DOHH2 (cell line): ENCODE measurements around the gene EHMT1.

Source experiments
- H3F3A ChIP-seq: fragments of 200-600 bp; sonication (generic), shearing (Covaris generic); 2 replicates; pipeline ENCODE4 v1.6.0; 2016; ENCODE audit warnings: antibody characterized with exemption, mild to moderate bottlenecking; ENCODE audit not compliant: control insufficient read depth, insufficient read depth
- H3K27ac ChIP-seq: fragments of 200-600 bp; sonication (generic); 2 replicates; pipeline ENCODE4 v1.5.1; 2014; ENCODE audit warnings: low read depth, mild to moderate bottlenecking, low read length, moderate library complexity
- H3K27me3 ChIP-seq: fragments of 200-600 bp; sonication (generic); 2 replicates; pipeline ENCODE4 v1.6.1; 2014; ENCODE audit warnings: mild to moderate bottlenecking, low read length, mixed read lengths; ENCODE audit not compliant: control insufficient read depth
- H3K36me3 ChIP-seq: fragments of 200-600 bp; sonication (generic); 2 replicates; pipeline ENCODE4 v1.6.1; 2014; ENCODE audit warnings: mild to moderate bottlenecking, low read length, moderate library complexity, mixed read lengths; ENCODE audit not compliant: control insufficient read depth
- H3K4me1 ChIP-seq: fragments of 200-600 bp; sonication (generic); 2 replicates; pipeline ENCODE4 v1.6.1; 2014; ENCODE audit warnings: mild to moderate bottlenecking, low read length, mixed read lengths; ENCODE audit not compliant: control insufficient read depth
- H3K4me2 ChIP-seq: fragments of 200-600 bp; sonication (generic); 2 replicates; pipeline ENCODE4 v1.6.0; 2014; ENCODE audit warnings: mild to moderate bottlenecking, low read length, moderate library complexity
- H3K4me3 ChIP-seq: fragments of 200-600 bp; sonication (generic); 2 replicates; pipeline ENCODE4 v1.5.1; 2014; ENCODE audit warnings: mild to moderate bottlenecking, low read length, mixed read lengths
- H3K79me2 ChIP-seq: fragments of 200-600 bp; sonication (generic); 2 replicates; pipeline ENCODE4 v1.6.1; 2014; ENCODE audit warnings: mild to moderate bottlenecking, low read length, mixed read lengths; ENCODE audit not compliant: control insufficient read depth
- H3K9me2 ChIP-seq: fragments of 200-600 bp; sonication (generic); replicated peaks from 2 replicates; pipeline ENCODE4 v1.6.1; 2014; ENCODE audit warnings: mild to moderate bottlenecking, low read length, mixed read lengths; ENCODE audit not compliant: control insufficient read depth
- H3K9me3 ChIP-seq: fragments of 200-600 bp; sonication (generic); 2 replicates; pipeline ENCODE4 v1.6.1; 2014; ENCODE audit warnings: antibody characterized with exemption, low read length, mixed read lengths; ENCODE audit not compliant: control insufficient read depth, insufficient read depth
- H4K20me1 ChIP-seq: fragments of 200-600 bp; sonication (generic); 2 replicates; pipeline ENCODE4 v1.6.0; 2014; ENCODE audit warnings: low read depth, mild to moderate bottlenecking, antibody characterized with exemption, low read length, moderate library complexity; ENCODE audit not compliant: control insufficient read depth, insufficient read depth
- CTCF ChIP-seq: fragments of 200-600 bp; sonication (generic); IDR thresholded peaks from one replicate; pipeline ENCODE4 v1.5.1; 2014; ENCODE audit warnings: antibody characterized with exemption, mild to moderate bottlenecking, low read depth, low read length; ENCODE audit not compliant: poor library complexity, severe bottlenecking
- EZH2phosphoT487 ChIP-seq: fragments of 200-600 bp; sonication (generic); IDR thresholded peaks from 2 replicates; pipeline ENCODE4 v1.6.1; 2017; ENCODE audit warnings: borderline replicate concordance, mild to moderate bottlenecking, antibody characterized with exemption, low read length, moderate library complexity, mixed read lengths

Gene EHMT1

GRCh38 chr9:137672907-137673791 lies 54.3 kb downstream of the EHMT1 start:
- Histone ChIP-seq H3K27ac (peak overlapping the region; percentile 93), H3K79me2 (peaks cover 91% of the 10 kb centered on the region), H3K4me1 (peaks cover 89% of the 10 kb centered on the region), H3K9me2 (no peaks in the 10 kb centered on the region), H3K9me3 (no peaks in the 10 kb centered on the region), H3K36me3 (peaks cover 65% of the 10 kb centered on the region), H3K4me2 (peak overlapping the region; percentile 76), H4K20me1 (no peaks in the 10 kb centered on the region), H3F3A (peaks cover 19% of the 10 kb centered on the region), H3K27me3 (no peaks in the 10 kb centered on the region), H3K4me3 (peak overlapping the region; percentile 63)
- TF ChIP-seq CTCF (peak; percentile 92), EZH2phosphoT487 (no peak)

- H3K36me3 ChIP-seq: peaks cover 63% of the 10 kb centered on the region
- no peaks in the 10 kb centered on the region for H4K20me1 ChIP-seq
- H3K4me1 ChIP-seq: peaks cover 89% of the 10 kb centered on the region
- no peaks in the 10 kb centered on the region for H3K9me2 ChIP-seq
- H3K4me2 ChIP-seq: peak overlapping the region; percentile 76
- H3K79me2 ChIP-seq: peaks cover 91% of the 10 kb centered on the region
- H3K27me3 ChIP-seq: no peaks in the 10 kb centered on the region
- TF ChIP-seq CTCF (no peak), EZH2phosphoT487 (no peak)
- peak overlapping the region; percentile 63 for H3K4me3 ChIP-seq
- H3F3A ChIP-seq: peaks cover 25% of the 10 kb centered on the region
- no peaks in the 10 kb centered on the region for H3K9me3 ChIP-seq
- H3K27ac ChIP-seq: peak overlapping the region; percentile 93
Measured at GRCh38 chr9:137673886-137674285, 55.1 kb downstream of the EHMT1 start.

GRCh38 chr9:137674307-137674975 lies 55.6 kb downstream of the EHMT1 start:
- Histone ChIP-seq H3K9me3 (no peaks in the 10 kb centered on the region), H3K27ac (peak overlapping the region; percentile 93), H3F3A (peaks cover 25% of the 10 kb centered on the region), H3K36me3 (peaks cover 59% of the 10 kb centered on the region), H3K9me2 (no peaks in the 10 kb centered on the region), H3K4me1 (peaks cover 89% of the 10 kb centered on the region), H3K4me2 (peak overlapping the region; percentile 76), H3K27me3 (no peaks in the 10 kb centered on the region), H4K20me1 (no peaks in the 10 kb centered on the region), H3K4me3 (peak overlapping the region; percentile 63), H3K79me2 (peaks cover 91% of the 10 kb centered on the region)
- TF ChIP-seq EZH2phosphoT487 (no peak), CTCF (no peak)
